Measurements from ENCODE around the gene DOCK3.
"Not testable (repeated sequence)": the region's sequence is repeated elsewhere in the genome, so short reads cannot be mapped to it uniquely, and the experiment has no call there.

The DOCK3 gene

DNA sequence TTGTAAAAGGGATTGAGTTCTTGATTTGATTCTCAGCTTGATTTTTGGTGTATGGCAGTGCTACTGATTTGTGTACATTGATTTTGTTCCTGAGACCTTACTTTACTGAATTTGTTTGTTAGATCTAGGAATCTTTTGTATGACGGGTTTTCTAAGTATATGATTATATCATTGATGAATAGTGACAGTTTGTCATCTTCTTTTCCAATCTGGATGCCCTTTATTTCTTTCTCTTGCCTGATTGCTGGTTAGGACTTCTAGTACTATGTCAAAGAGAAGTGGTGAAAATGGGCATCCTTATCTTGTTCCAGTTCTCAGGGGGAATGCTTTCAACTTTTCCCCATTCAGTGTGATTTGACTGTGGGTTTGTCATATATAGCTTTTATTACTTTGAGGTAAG, 103.0 kb downstream of the DOCK3 start:
- no peaks in the 10 kb centered on the region for H3K4me1 ChIP-seq (ENCODE audit: low read depth, poor library complexity, severe bottlenecking)
- no peak overlapping the region for H3K27ac ChIP-seq
- H3K79me2 ChIP-seq (ENCODE audit: insufficient read depth, low read depth) = no peaks in the 10 kb centered on the region
- no peak overlapping the region for H2AFZ ChIP-seq (ENCODE audit: low read depth)
- no peaks in the 10 kb centered on the region for H4K20me1 ChIP-seq (ENCODE audit: insufficient read depth)
- no peak overlapping the region for H3K9ac ChIP-seq
- H3K4me2 ChIP-seq = no peak overlapping the region
- TF ChIP-seq, protein P1, sequence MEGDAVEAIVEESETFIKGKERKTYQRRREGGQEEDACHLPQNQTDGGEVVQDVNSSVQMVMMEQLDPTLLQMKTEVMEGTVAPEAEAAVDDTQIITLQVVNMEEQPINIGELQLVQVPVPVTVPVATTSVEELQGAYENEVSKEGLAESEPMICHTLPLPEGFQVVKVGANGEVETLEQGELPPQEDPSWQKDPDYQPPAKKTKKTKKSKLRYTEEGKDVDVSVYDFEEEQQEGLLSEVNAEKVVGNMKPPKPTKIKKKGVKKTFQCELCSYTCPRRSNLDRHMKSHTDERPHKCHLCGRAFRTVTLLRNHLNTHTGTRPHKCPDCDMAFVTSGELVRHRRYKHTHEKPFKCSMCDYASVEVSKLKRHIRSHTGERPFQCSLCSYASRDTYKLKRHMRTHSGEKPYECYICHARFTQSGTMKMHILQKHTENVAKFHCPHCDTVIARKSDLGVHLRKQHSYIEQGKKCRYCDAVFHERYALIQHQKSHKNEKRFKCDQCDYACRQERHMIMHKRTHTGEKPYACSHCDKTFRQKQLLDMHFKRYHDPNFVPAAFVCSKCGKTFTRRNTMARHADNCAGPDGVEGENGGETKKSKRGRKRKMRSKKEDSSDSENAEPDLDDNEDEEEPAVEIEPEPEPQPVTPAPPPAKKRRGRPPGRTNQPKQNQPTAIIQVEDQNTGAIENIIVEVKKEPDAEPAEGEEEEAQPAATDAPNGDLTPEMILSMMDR (conservative IDR thresholded peaks at IDR 0.05; ENCODE audit: low read depth, low read length) = no peak
- H3K4me3 ChIP-seq (IDR thresholded peaks at IDR 0.05; ENCODE audit: insufficient read depth, low read depth, low read length) = no peak overlapping the region
- no peaks in the 10 kb centered on the region for H3K27me3 ChIP-seq (ENCODE audit: insufficient read depth, low read depth)
- H3K36me3 ChIP-seq (ENCODE audit: insufficient read depth) = no peaks in the 10 kb centered on the region

DNA sequence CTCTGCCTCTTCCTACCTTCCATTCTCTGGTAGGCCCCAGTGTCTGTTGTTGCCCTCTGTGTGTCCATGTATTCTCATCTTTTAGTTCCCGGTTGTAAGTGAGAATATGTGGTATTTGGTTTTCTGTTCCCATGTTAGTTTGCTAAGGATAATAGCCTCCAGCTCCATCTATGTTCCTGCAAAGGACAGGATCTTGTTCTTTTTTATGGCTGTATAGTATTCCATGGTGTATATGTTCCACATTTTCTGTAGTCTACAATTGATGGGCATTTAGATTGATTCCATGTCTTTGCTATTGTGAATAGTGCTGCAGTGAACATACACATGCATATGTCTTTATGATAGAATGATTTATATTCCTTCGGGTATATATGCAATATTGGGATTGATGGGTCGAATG, 107.0 kb downstream of the DOCK3 start:
- not testable (repeated sequence) for H3K79me2 ChIP-seq (ENCODE audit: insufficient read depth, low read depth); H3K4me2 ChIP-seq; H3K9ac ChIP-seq; H4K20me1 ChIP-seq (ENCODE audit: insufficient read depth); H3K27ac ChIP-seq; H3K36me3 ChIP-seq (ENCODE audit: insufficient read depth); H3K4me3 ChIP-seq (IDR thresholded peaks at IDR 0.05; ENCODE audit: insufficient read depth, low read depth, low read length); H2AFZ ChIP-seq (ENCODE audit: low read depth); H3K27me3 ChIP-seq (ENCODE audit: insufficient read depth, low read depth); H3K4me1 ChIP-seq (ENCODE audit: low read depth, poor library complexity, severe bottlenecking)

DNA sequence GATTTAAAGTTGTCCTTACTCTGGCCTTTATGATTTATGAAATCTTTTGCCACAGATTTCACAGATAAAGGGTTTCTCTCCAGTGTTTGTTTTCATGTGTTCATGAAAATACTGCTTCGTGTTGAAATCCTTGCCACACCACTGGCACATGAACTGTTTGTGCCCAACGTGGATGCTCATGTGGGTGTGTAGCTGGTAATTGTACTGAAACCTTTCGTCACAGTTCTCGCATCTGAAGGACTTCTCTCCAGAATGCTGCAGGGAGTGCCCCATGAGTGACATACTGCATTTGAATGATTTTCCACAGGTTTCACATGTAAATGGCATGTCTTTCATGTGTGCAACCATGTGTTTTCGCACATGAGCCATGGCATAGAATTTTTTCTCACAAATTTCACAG, 111.9 kb downstream of the DOCK3 start:
- Histone ChIP-seq H3K9ac (no peak overlapping the region), H2AFZ (ENCODE audit: low read depth) (no peak overlapping the region), H3K27ac (no peak overlapping the region), H3K27me3 (ENCODE audit: insufficient read depth, low read depth) (no peaks in the 10 kb centered on the region), H3K4me2 (no peak overlapping the region), H4K20me1 (ENCODE audit: insufficient read depth) (no peaks in the 10 kb centered on the region), H3K79me2 (ENCODE audit: insufficient read depth, low read depth) (no peaks in the 10 kb centered on the region), H3K4me1 (ENCODE audit: low read depth, poor library complexity, severe bottlenecking) (no peaks in the 10 kb centered on the region), H3K4me3 (IDR thresholded peaks at IDR 0.05; ENCODE audit: insufficient read depth, low read depth, low read length) (no peak overlapping the region), H3K36me3 (ENCODE audit: insufficient read depth) (no peaks in the 10 kb centered on the region)
- TF ChIP-seq, protein P1 (conservative IDR thresholded peaks at IDR 0.05; ENCODE audit: low read depth, low read length) = no peak

DNA sequence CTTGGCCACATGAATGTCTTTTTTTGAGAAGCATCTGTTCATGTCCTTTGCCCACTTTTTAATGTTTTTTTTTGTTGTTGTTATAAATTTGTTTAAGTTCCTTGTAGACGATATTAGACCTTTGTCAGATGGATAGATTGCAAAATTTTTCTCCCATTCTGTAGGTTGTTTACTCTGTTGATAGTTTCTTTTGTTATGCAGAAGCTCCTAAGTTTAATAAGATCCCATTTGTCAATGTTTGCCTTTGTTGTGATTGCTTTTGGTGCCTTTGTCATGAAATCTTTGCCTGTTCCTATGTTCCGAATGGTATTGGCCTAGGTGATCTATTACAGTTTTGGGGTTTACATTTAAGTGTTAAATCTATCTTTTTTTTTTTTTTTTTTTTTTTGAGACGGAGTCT, 116.2 kb downstream of the DOCK3 start:
- H3K4me2 ChIP-seq; H3K36me3 ChIP-seq (ENCODE audit: insufficient read depth); H3K4me3 ChIP-seq (IDR thresholded peaks at IDR 0.05; ENCODE audit: insufficient read depth, low read depth, low read length); H3K27me3 ChIP-seq (ENCODE audit: insufficient read depth, low read depth); H3K27ac ChIP-seq; H3K9ac ChIP-seq; H3K4me1 ChIP-seq (ENCODE audit: low read depth, poor library complexity, severe bottlenecking); H3K79me2 ChIP-seq (ENCODE audit: insufficient read depth, low read depth); H2AFZ ChIP-seq (ENCODE audit: low read depth); H4K20me1 ChIP-seq (ENCODE audit: insufficient read depth): not testable (repeated sequence)

DNA sequence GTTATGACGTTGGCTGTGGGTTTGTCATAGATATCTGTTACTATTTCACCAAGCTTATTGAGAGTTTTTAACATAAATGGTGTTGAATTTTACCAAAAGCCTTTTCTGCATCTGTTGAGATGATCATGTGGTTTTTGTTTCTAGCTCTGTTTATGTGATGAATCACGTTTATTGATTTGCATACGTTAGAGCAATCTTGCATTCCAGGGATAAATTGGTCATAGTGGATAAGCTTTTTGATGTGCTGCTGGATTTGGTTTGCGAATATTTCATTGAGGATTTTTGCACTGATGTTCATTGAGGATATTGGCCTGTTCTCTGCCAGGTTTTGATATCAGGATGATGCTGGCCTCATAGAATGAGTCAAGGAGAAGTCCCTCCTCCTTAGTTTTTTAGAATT, 117.8 kb downstream of the DOCK3 start:
- TF ChIP-seq, protein P1 (conservative IDR thresholded peaks at IDR 0.05; ENCODE audit: low read depth, low read length) = no peak
- Histone ChIP-seq H2AFZ (ENCODE audit: low read depth) (no peak overlapping the region), H3K79me2 (ENCODE audit: insufficient read depth, low read depth) (no peaks in the 10 kb centered on the region), H4K20me1 (ENCODE audit: insufficient read depth) (no peaks in the 10 kb centered on the region), H3K4me1 (ENCODE audit: low read depth, poor library complexity, severe bottlenecking) (no peaks in the 10 kb centered on the region), H3K4me3 (IDR thresholded peaks at IDR 0.05; ENCODE audit: insufficient read depth, low read depth, low read length) (no peak overlapping the region), H3K36me3 (ENCODE audit: insufficient read depth) (no peaks in the 10 kb centered on the region), H3K27me3 (ENCODE audit: insufficient read depth, low read depth) (no peaks in the 10 kb centered on the region), H3K27ac (no peak overlapping the region), H3K9ac (no peak overlapping the region), H3K4me2 (no peak overlapping the region)

DNA sequence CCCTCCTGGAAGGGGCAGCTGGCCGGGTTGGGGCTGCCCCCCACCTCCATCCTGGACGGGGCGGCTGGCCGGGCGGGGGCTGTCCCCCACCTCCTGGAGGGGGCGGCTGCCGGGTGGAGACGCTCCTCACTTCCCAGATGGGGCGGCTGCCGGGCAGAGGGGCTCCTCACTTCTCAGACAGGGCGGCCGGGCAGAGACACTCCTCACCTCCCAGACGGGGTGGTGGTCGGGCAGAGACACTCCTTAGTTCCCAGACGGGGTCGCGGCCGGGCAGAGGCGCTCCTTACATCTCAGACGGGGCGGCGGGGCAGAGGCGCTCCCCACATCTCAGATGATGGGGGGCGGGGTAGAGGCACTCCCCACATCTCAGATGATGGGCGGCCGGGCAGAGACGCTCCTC, 129.1 kb downstream of the DOCK3 start:
- H3K27me3 ChIP-seq (ENCODE audit: insufficient read depth, low read depth); H3K79me2 ChIP-seq (ENCODE audit: insufficient read depth, low read depth); H3K4me1 ChIP-seq (ENCODE audit: low read depth, poor library complexity, severe bottlenecking); H3K36me3 ChIP-seq (ENCODE audit: insufficient read depth); H3K4me3 ChIP-seq (IDR thresholded peaks at IDR 0.05; ENCODE audit: insufficient read depth, low read depth, low read length); H3K27ac ChIP-seq; H4K20me1 ChIP-seq (ENCODE audit: insufficient read depth); H2AFZ ChIP-seq (ENCODE audit: low read depth); H3K9ac ChIP-seq; H3K4me2 ChIP-seq: not testable (repeated sequence)

DNA sequence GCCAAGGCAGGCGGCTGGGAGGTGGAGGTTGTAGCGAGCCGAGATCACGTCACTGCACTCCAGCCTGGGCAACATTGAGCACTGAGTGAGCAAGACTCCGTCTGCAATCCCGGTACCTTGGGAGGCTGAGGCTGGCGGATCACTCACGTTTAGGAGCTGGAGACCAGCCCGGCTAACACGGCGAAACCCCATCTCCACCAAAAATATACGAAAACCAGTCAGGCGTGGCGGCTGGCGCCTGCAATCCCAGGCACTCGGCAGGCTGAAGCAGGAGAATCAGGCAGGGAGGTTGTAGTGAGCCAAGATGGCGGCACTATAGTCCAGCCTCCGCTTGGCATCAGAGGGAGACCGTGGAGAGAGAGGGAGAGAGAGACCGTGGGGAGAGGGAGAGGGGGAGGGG, 129.6 kb downstream of the DOCK3 start:
- H3K27ac ChIP-seq; H2AFZ ChIP-seq (ENCODE audit: low read depth); H3K27me3 ChIP-seq (ENCODE audit: insufficient read depth, low read depth); H3K9ac ChIP-seq; H4K20me1 ChIP-seq (ENCODE audit: insufficient read depth); H3K4me2 ChIP-seq; H3K4me3 ChIP-seq (IDR thresholded peaks at IDR 0.05; ENCODE audit: insufficient read depth, low read depth, low read length); H3K4me1 ChIP-seq (ENCODE audit: low read depth, poor library complexity, severe bottlenecking); H3K36me3 ChIP-seq (ENCODE audit: insufficient read depth); H3K79me2 ChIP-seq (ENCODE audit: insufficient read depth, low read depth): not testable (repeated sequence)

Measured in KMS-11 (cell line).